AG09319 (cell line): ENCODE measurements around the gene ZDHHC14.

ENCODE experiments used
- DNase-seq: peaks from one replicate; pipeline ENCODE4 v3.0.0-alpha.2; 2010; ENCODE audit warnings: low read depth; ENCODE audit errors: extremely low read depth
- TF ChIP-seq, protein P1 (sequence below): IDR thresholded peaks from 2 replicates; pipeline ENCODE4 v1.5.1; 2011; ENCODE audit warnings: low read depth, mild to moderate bottlenecking, inconsistent platforms, low read length, moderate library complexity

Gene ZDHHC14

GRCh38 chr6:157562997-157563396 is 182.0 kb downstream of the ZDHHC14 start:
- DNase-seq: no peak
- TF ChIP-seq, protein P1, sequence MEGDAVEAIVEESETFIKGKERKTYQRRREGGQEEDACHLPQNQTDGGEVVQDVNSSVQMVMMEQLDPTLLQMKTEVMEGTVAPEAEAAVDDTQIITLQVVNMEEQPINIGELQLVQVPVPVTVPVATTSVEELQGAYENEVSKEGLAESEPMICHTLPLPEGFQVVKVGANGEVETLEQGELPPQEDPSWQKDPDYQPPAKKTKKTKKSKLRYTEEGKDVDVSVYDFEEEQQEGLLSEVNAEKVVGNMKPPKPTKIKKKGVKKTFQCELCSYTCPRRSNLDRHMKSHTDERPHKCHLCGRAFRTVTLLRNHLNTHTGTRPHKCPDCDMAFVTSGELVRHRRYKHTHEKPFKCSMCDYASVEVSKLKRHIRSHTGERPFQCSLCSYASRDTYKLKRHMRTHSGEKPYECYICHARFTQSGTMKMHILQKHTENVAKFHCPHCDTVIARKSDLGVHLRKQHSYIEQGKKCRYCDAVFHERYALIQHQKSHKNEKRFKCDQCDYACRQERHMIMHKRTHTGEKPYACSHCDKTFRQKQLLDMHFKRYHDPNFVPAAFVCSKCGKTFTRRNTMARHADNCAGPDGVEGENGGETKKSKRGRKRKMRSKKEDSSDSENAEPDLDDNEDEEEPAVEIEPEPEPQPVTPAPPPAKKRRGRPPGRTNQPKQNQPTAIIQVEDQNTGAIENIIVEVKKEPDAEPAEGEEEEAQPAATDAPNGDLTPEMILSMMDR: no peak

GRCh38 chr6:157563611-157564284 is 182.8 kb downstream of the ZDHHC14 start:
- TF ChIP-seq, protein P1: no peak
- no peak for DNase-seq

- TF ChIP-seq, protein P1: no peak
- DNase-seq: no peak
Measured at GRCh38 chr6:157568702-157569101, 187.7 kb downstream of the ZDHHC14 start.

GRCh38 chr6:157569543-157569942 is 188.6 kb downstream of the ZDHHC14 start:
- no peak for DNase-seq
- TF ChIP-seq, protein P1: no peak

DNA sequence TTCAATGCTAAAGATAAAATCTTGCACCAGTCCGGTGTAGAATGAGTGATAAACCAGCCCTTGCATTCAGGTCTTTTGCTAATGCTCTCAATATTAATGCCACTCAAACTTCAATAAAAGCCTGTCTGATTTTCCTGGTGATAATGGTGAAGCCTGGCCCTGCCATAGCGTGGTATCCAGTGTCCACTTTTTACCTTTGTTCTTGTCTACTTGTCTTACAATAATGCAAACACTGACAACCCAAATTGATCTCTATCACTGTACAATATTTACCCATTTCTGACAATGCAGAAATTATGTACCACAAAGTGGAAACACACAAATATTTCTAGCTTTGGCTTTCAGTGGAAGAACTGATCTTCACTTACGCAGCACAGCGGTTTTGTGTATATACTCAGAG is 189.1 kb downstream of the ZDHHC14 start:
- TF ChIP-seq, protein P1: no peak
- no peak for DNase-seq

GRCh38 chr6:157570752-157571151 is 189.8 kb downstream of the ZDHHC14 start:
- no peak for DNase-seq
- TF ChIP-seq, protein P1: no peak

DNA sequence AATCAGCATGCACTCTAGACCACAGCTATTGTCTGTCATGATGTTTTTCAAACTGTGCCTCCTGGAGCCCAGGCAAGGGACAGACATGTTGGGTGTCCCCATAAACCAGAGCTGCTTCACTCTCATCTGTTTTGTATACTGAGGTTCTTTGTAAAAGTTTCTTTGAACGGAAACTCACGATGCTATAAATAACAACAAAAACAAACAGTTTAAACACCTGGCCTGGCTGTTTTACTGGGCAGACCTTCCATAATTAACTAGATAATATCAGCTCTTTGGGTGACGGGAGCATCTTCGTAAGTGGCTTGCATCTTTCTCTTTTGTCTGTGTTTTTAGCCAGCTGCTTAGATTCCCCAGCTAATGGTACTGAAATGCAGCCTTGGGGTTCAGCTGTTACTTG is 190.3 kb downstream of the ZDHHC14 start:
- TF ChIP-seq, protein P1: no peak
- no peak for DNase-seq
